Measurements from ENCODE around the gene PGBD1. TPM values are rescaled to one million over a fixed set of nuclear protein-coding genes. Genes with fewer than 3 reads are reported as not detected.
A peak's percentile ranks its signal among the peaks of the same experiment; 100 is the strongest.

Gene PGBD1
- total RNA-seq, 1 experiment from 2014 or later: 9.0 TPM

DNA sequence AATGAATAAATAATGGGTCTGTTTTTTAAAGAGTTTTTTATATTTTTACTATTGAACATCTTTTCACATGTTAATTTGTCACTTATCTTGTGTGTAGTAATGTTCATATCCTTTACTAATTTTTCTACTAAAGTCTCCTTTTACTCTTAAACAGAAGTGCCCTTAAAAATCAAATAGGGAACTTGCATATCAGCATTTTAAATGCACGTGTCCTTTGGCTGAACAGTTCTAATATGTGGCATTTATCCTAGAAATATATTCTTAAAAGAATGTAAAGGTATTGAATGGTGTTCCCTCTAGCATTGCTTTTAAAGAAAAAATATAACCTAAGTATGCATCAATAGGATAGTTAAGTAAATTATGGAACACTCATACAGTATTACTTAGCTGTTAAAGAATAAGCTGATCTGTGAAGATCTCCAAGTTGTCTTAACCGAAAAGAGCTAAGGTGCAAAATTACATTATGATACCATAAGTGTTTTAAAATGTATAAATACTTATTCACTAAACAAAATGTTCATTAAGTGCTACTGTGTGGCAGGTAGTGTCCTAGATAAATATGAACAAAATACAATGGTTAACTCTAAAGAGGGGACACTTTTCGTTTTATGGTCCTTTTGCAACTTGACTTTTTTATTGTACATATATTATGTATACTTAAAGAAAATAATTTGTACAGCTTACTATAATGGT lies 631 bp upstream of the PGBD1 start:
- Histone ChIP-seq H4K20me1 (ENCODE audit: low read length) (no peaks in the 10 kb centered on the region), H2AFZ (ENCODE audit: low read length) (peak overlapping the region; percentile 100), H3K36me3 (ENCODE audit: low read depth, low read length) (peaks cover 9% of the 10 kb centered on the region; the same call in 1 of the 2 replicates), H3K4me2 (ENCODE audit: low read length) (peak overlapping the region; percentile 83), H3K9ac (ENCODE audit: low read length) (peak overlapping the region; percentile 81), H3K9me2 (replicated peaks; ENCODE audit: low read length) (no peaks in the 10 kb centered on the region), H3K9me3 (ENCODE audit: low read length) (no peaks in the 10 kb centered on the region), H3K27me3 (ENCODE audit: low read length) (no peaks in the 10 kb centered on the region), H3F3A (ENCODE audit: low read length, unreplicated experiment) (no peaks in the 10 kb centered on the region), H3K79me2 (ENCODE audit: low read length) (peaks cover 20% of the 10 kb centered on the region), H3K27ac (ENCODE audit: low read length) (no peak overlapping the region), H3K4me3 (ENCODE audit: low read length) (peak overlapping the region; percentile 96), H3K4me1 (ENCODE audit: insufficient read depth, low read length) (peaks cover 19% of the 10 kb centered on the region)
- ATAC-seq (peak; percentile 4), DNase-seq (no peak)
- ChIA-PET CTCF (interaction anchor here (0.7 to 1.4 kb wide), 3 partner anchors 55 to 75 kb away, joined by 3 to 6 read pairs (median 4); no protein-coding TSS in a partner anchor), POLR2A (ENCODE audit: unreplicated experiment) (interaction anchor here (0.6 to 0.7 kb wide), 2 partner anchors 14 to 72 kb away, joined by 3 read pairs; partner anchors contain the start of gene ZSCAN26)
- TF ChIP-seq EZH2 (IDR thresholded peaks at IDR 0.05; ENCODE audit: low read length, unreplicated experiment): no peak
- no peak for TF ChIP-seq EZH2phosphoT487 (IDR thresholded peaks at IDR 0.05; ENCODE audit: borderline replicate concordance, low read length)
- TF ChIP-seq, protein P1, sequence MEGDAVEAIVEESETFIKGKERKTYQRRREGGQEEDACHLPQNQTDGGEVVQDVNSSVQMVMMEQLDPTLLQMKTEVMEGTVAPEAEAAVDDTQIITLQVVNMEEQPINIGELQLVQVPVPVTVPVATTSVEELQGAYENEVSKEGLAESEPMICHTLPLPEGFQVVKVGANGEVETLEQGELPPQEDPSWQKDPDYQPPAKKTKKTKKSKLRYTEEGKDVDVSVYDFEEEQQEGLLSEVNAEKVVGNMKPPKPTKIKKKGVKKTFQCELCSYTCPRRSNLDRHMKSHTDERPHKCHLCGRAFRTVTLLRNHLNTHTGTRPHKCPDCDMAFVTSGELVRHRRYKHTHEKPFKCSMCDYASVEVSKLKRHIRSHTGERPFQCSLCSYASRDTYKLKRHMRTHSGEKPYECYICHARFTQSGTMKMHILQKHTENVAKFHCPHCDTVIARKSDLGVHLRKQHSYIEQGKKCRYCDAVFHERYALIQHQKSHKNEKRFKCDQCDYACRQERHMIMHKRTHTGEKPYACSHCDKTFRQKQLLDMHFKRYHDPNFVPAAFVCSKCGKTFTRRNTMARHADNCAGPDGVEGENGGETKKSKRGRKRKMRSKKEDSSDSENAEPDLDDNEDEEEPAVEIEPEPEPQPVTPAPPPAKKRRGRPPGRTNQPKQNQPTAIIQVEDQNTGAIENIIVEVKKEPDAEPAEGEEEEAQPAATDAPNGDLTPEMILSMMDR (conservative IDR thresholded peaks at IDR 0.05; ENCODE audit: low read depth, low read length): no peak
- intact Hi-C loops (cut with micrococcal nuclease): loop anchor here (1.0 to 2.0 kb wide), 2 partner anchors 55 to 74 kb away; no protein-coding TSS in a partner anchor
- no TSS peak for BruUV-seq (replicated peaks)

DNA sequence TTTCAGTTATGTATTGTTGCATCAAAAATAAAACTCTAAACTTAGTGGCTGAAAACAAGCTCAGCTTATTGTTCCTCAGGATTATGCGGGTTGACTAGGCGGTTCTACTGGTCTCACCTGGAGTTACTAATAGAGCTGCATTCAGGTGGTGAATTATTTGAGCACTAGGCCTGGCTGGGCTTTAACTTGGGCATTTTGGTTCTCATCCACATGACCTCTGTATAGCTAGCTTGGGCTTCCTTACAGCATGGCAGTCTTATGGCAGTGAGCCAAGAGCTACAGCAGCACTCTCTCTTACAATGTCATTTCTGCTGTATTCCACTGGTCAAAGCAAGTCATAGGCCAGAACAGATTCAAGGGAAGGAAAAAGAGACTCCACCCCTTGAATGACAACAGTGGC lies 1.6 kb downstream of the PGBD1 start:
- Histone ChIP-seq H3K4me1 (ENCODE audit: insufficient read depth, low read length) (peaks cover 19% of the 10 kb centered on the region), H3K4me3 (ENCODE audit: low read length) (peak overlapping the region; percentile 96; the same call in 1 of the 2 replicates), H3F3A (ENCODE audit: low read length, unreplicated experiment) (no peaks in the 10 kb centered on the region), H3K9me2 (replicated peaks; ENCODE audit: low read length) (no peaks in the 10 kb centered on the region), H3K4me2 (ENCODE audit: low read length) (peak overlapping the region; percentile 83), H3K27me3 (ENCODE audit: low read length) (no peaks in the 10 kb centered on the region), H4K20me1 (ENCODE audit: low read length) (no peaks in the 10 kb centered on the region), H3K36me3 (ENCODE audit: low read depth, low read length) (peaks cover 23% of the 10 kb centered on the region; the same call in 1 of the 2 replicates), H3K9me3 (ENCODE audit: low read length) (no peaks in the 10 kb centered on the region), H3K27ac (ENCODE audit: low read length) (no peak overlapping the region), H3K79me2 (ENCODE audit: low read length) (peaks cover 20% of the 10 kb centered on the region), H3K9ac (ENCODE audit: low read length) (no peak overlapping the region), H2AFZ (ENCODE audit: low read length) (no peak overlapping the region)
- DNase-seq (no peak), ATAC-seq (no peak)
- intact Hi-C loops (cut with micrococcal nuclease): loop anchor here (1.0 kb wide), 1 partner anchor 48 kb away; no protein-coding TSS in a partner anchor
- CTCF ChIA-PET: interaction anchor here (0.7 kb wide), 1 partner anchor 159 kb away, joined by 5 read pairs; no protein-coding TSS in a partner anchor
- POLR2A ChIA-PET (ENCODE audit: unreplicated experiment): no interaction called here
- TF ChIP-seq EZH2phosphoT487 (IDR thresholded peaks at IDR 0.05; ENCODE audit: borderline replicate concordance, low read length): no peak
- TF ChIP-seq, protein P1 (conservative IDR thresholded peaks at IDR 0.05; ENCODE audit: low read depth, low read length): no peak
- no peak for TF ChIP-seq EZH2 (IDR thresholded peaks at IDR 0.05; ENCODE audit: low read length, unreplicated experiment)
- no TSS peak for BruUV-seq (replicated peaks)

DNA sequence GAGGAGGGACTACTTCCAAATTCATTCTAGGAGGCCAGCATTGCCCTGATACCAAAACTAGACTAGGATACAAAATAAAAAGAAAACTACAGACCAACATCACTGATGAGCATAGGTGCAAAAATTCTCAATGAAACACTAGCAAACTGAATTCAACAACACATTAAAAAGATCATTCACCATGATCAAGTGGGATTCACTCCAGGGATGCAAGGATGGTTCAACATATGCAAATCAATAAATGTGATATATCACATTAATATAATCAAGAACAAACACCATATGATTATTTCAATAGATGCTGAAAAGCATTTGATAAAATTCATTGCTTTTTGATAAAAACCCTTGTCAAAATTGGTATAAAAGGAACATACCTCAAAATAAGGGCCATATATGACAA lies 10.2 kb downstream of the PGBD1 start:
- Histone ChIP-seq H3K27ac (ENCODE audit: low read length) (no peak overlapping the region), H3K4me1 (ENCODE audit: insufficient read depth, low read length) (no peaks in the 10 kb centered on the region), H3K9me2 (replicated peaks; ENCODE audit: low read length) (no peaks in the 10 kb centered on the region), H3K4me2 (ENCODE audit: low read length) (no peak overlapping the region), H3K79me2 (ENCODE audit: low read length) (no peaks in the 10 kb centered on the region), H3K9ac (ENCODE audit: low read length) (no peak overlapping the region), H3K27me3 (ENCODE audit: low read length) (no peaks in the 10 kb centered on the region), H3K36me3 (ENCODE audit: low read depth, low read length) (peaks cover 16% of the 10 kb centered on the region), H4K20me1 (ENCODE audit: low read length) (no peaks in the 10 kb centered on the region), H3F3A (ENCODE audit: low read length, unreplicated experiment) (no peaks in the 10 kb centered on the region), H3K4me3 (ENCODE audit: low read length) (no peak overlapping the region), H3K9me3 (ENCODE audit: low read length) (no peaks in the 10 kb centered on the region), H2AFZ (ENCODE audit: low read length) (no peak overlapping the region)
- POLR2A ChIA-PET (ENCODE audit: unreplicated experiment): no interaction called here
- TF ChIP-seq EZH2phosphoT487 (IDR thresholded peaks at IDR 0.05; ENCODE audit: borderline replicate concordance, low read length) (no peak), EZH2 (IDR thresholded peaks at IDR 0.05; ENCODE audit: low read length, unreplicated experiment) (no peak)
- TF ChIP-seq, protein P1 (conservative IDR thresholded peaks at IDR 0.05; ENCODE audit: low read depth, low read length): no peak
- no peak for DNase-seq
- intact Hi-C loops (cut with micrococcal nuclease): no loop called here
- CTCF ChIA-PET: no interaction called here
- BruUV-seq (replicated peaks): no TSS peak
- ATAC-seq: no peak
